Nephron (organoid): ENCODE measurements around the gene RMRP.

Source experiments
- H3K27ac Mint-ChIP-seq, 3 experiments: 2 replicates each; pipeline ENCODE4 v1.8.0; 2020; ENCODE audit warnings: mixed read lengths in 3 of 3, mild to moderate bottlenecking in 2 of 3, moderate library complexity in 1 of 3
- H3K27me3 Mint-ChIP-seq: 2 replicates; pipeline ENCODE4 v1.8.0; 2021; ENCODE audit warnings: low read depth, mild to moderate bottlenecking, moderate library complexity, mixed read lengths
- H3K36me3 Mint-ChIP-seq: 2 replicates; pipeline ENCODE4 v1.8.0; 2020; ENCODE audit warnings: low read depth, mixed read lengths
- H3K4me1 Mint-ChIP-seq: 2 replicates; pipeline ENCODE4 v1.8.0; 2020; ENCODE audit warnings: mixed read lengths
- H3K4me3 Mint-ChIP-seq, 3 experiments: 2 replicates each; pipeline ENCODE4 v1.8.0; 2020; ENCODE audit warnings: mild to moderate bottlenecking in 3 of 3, mixed read lengths in 3 of 3, moderate library complexity in 2 of 3
- H3K9me3 Mint-ChIP-seq: 2 replicates; pipeline ENCODE4 v1.8.0; 2020; ENCODE audit warnings: mixed read lengths
- CTCF ChIP-seq, 3 experiments: fragments of 200-600 bp; sonication (generic); IDR thresholded peaks; one replicate each; pipeline ENCODE4 v1.5.0; 2021; ENCODE audit warnings: antibody characterized with exemption in 3 of 3; ENCODE audit not compliant: unreplicated experiment in 3 of 3

RMRP gene

GRCh38 chr9:35618854-35619799 is 38.7 kb downstream of the RMRP start:
- no peaks in the 10 kb centered on the region for H3K9me3 Mint-ChIP-seq
- no peak overlapping the region for H3K4me3 Mint-ChIP-seq
- peaks cover 46% of the 10 kb centered on the region for H3K27me3 Mint-ChIP-seq
- TF ChIP-seq CTCF (IDR thresholded peaks at IDR 0.05; ENCODE audit: unreplicated experiment in 3 of 3), result no peak
- no peaks in the 10 kb centered on the region for H3K36me3 Mint-ChIP-seq
- H3K4me1 Mint-ChIP-seq, result peaks cover 10% of the 10 kb centered on the region
- H3K27ac Mint-ChIP-seq, result peak overlapping the region in 1 of 3 experiments; percentile 71

DNA sequence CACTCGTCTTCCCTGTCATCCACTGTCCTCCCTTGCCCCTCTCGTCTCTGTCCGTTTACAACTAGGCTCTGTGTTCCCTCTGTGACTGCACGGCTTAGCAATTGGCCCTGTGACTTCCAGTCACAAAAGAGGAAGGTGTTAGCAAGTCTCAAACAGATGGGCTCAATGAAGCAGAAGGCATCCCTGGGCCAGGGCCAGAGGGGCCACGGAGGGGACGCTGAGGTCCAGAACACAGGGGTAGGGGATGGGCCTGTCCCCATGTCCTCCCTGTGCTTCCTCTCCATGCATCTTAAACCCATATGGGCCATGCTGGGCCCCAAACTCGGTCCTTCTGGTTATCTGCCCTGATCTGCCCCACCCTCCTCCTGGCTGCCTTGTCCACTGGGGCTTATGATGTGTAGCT is 39.5 kb downstream of the RMRP start, which contains the start of gene CD72:
Gene CD72 (minus strand): TSS at position 89 of the 403 bp plus-strand sequence. CDS start 110 bp downstream, outside the sequence.
- Mint-ChIP-seq H3K27me3 (peaks cover 54% of the 10 kb centered on the region), H3K36me3 (no peaks in the 10 kb centered on the region), H3K27ac (peak within 1 kb of the TSS in 1 of 3 experiments; percentile 71), H3K4me3 (peak within 1 kb of the TSS; percentile 58 to 74 (median 72)), H3K9me3 (no peaks in the 10 kb centered on the region), H3K4me1 (peaks cover 10% of the 10 kb centered on the region)
- no peak for TF ChIP-seq CTCF (IDR thresholded peaks at IDR 0.05; ENCODE audit: unreplicated experiment in 3 of 3)

DNA sequence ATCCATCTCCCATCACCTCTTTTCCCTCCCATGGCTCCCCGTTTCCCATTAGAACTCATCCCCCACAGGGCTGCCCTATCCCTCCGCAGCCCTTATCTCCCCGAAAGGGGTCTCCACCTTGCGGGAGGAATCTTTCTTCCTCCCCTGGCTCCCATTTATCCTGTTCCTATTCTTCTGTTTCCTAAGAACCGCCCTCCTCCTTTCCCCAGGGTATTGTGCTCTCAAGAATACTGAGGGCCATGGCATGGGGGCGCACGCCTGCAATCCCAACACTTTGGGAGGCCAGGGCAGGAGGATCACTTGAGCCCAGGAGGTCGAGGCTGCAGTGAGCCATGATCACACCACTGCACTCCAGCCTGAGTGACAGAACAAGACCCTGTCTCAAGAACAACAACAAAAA is 40.3 kb downstream of the RMRP start:
- Mint-ChIP-seq H3K4me3 (peak overlapping the region; percentile 58 to 74 (median 72)), H3K36me3 (no peaks in the 10 kb centered on the region), H3K27me3 (peaks cover 58% of the 10 kb centered on the region), H3K9me3 (no peaks in the 10 kb centered on the region), H3K27ac (no peak overlapping the region), H3K4me1 (peaks cover 10% of the 10 kb centered on the region)
- no peak for TF ChIP-seq CTCF (IDR thresholded peaks at IDR 0.05; ENCODE audit: unreplicated experiment in 3 of 3)

GRCh38 chr9:35616681-35617459 is 40.9 kb downstream of the RMRP start:
- no peak for TF ChIP-seq CTCF (IDR thresholded peaks at IDR 0.05; ENCODE audit: unreplicated experiment in 3 of 3)
- H3K27me3 Mint-ChIP-seq, result peaks cover 58% of the 10 kb centered on the region
- H3K36me3 Mint-ChIP-seq, result no peaks in the 10 kb centered on the region
- peak overlapping the region; percentile 58 to 74 (median 72) for H3K4me3 Mint-ChIP-seq
- H3K4me1 Mint-ChIP-seq, result peaks cover 10% of the 10 kb centered on the region
- no peak overlapping the region for H3K27ac Mint-ChIP-seq
- H3K9me3 Mint-ChIP-seq, result no peaks in the 10 kb centered on the region

DNA sequence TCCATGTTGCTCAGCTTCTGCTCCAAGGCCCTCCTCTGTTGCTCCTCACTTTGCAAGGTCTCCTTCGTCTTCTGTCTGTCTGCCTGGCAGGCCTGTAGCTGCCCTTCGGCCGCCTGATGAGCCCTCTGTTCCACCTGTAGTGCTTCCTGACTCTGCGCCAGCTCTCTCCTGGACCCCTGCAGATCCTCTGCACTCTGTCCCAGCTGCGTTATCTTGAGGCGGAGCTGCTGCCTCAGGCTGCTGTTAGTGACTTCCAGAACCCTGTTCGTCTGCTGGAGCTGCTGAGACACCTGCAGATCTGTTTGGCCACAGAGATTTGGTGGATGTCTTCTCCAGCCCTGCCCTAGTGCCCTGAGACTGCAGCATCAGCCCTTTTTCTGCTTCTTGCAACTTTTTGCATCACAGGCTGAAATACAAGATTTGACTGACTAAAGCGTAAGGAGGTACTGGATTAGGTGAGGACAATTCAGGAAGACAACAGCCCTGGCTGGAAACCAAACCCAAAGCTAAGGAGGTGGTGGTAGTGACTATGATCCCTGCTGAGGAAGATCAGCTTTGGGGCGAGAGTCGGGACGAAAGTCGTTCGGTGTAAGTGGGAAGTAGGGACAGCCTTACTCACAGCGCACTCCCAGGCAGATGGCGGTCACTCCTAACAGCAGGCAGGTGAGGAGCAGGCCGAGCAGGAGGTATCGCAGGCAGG is 41.7 kb downstream of the RMRP start:
- peaks cover 58% of the 10 kb centered on the region for H3K27me3 Mint-ChIP-seq

More for the DNA sequence above, 41.7 kb downstream of the RMRP start:
- Mint-ChIP-seq H3K4me3 (peak overlapping the region; percentile 49 to 64 (median 52)), H3K27ac (no peak overlapping the region), H3K4me1 (peaks cover 13% of the 10 kb centered on the region), H3K36me3 (no peaks in the 10 kb centered on the region), H3K9me3 (no peaks in the 10 kb centered on the region)
- TF ChIP-seq CTCF (IDR thresholded peaks at IDR 0.05; ENCODE audit: unreplicated experiment in 3 of 3), result no peak
